HG02943 (cell line): ENCODE measurements around the gene HSPA12B.

Source experiments
- ATAC-seq: cut with Tn5 transposase; IDR thresholded peaks from one replicate; pipeline ENCODE4 v1.9.1; 2021; ENCODE audit warnings: mild to moderate bottlenecking, low read depth, moderate library complexity; ENCODE audit not compliant: unreplicated experiment

The HSPA12B gene

GRCh38 chr20:3704087-3704486 lies 28.4 kb upstream of the HSPA12B start:
- no peak for ATAC-seq

- ATAC-seq = no peak
Measured at GRCh38 chr20:3705491-3705969, 27.0 kb upstream of the HSPA12B start.

- ATAC-seq = no peak
Measured at GRCh38 chr20:3705970-3706739, 26.3 kb upstream of the HSPA12B start.

- ATAC-seq = no peak
Measured at GRCh38 chr20:3706774-3707507, 25.5 kb upstream of the HSPA12B start.

- no peak for ATAC-seq
Measured at GRCh38 chr20:3707508-3707899, 25.0 kb upstream of the HSPA12B start.

GRCh38 chr20:3710011-3710466 lies 22.4 kb upstream of the HSPA12B start:
- no peak for ATAC-seq

GRCh38 chr20:3710703-3711483 lies 21.6 kb upstream of the HSPA12B start:
- no peak for ATAC-seq

- no peak for ATAC-seq
Measured at GRCh38 chr20:3711484-3711941, 21.0 kb upstream of the HSPA12B start.

GRCh38 chr20:3712279-3712873 lies 20.1 kb upstream of the HSPA12B start, which contains the start of gene SIGLEC1:
TSS of gene SIGLEC1 (minus strand) at chr20:3712600. CDS start at chr20:3707128, 5,472 bp downstream.
- ATAC-seq = no peak

GRCh38 chr20:3714092-3714491 lies 18.4 kb upstream of the HSPA12B start:
- ATAC-seq = no peak

GRCh38 chr20:3716195-3716834 lies 16.2 kb upstream of the HSPA12B start:
- ATAC-seq = no peak

GRCh38 chr20:3719046-3719445 lies 13.4 kb upstream of the HSPA12B start:
- ATAC-seq = no peak

- no peak for ATAC-seq
Measured at GRCh38 chr20:3720068-3720467, 12.4 kb upstream of the HSPA12B start.

GRCh38 chr20:3720626-3721025 lies 11.9 kb upstream of the HSPA12B start:
- ATAC-seq = no peak

- no peak for ATAC-seq
Measured at GRCh38 chr20:3721912-3722311, 10.6 kb upstream of the HSPA12B start.

- ATAC-seq = no peak
Measured at GRCh38 chr20:3723284-3723683, 9.2 kb upstream of the HSPA12B start.

- no peak for ATAC-seq
Measured at GRCh38 chr20:3724356-3724755, 8.1 kb upstream of the HSPA12B start.

- no peak for ATAC-seq
Measured at GRCh38 chr20:3727401-3728021, 5.0 kb upstream of the HSPA12B start.

- ATAC-seq = no peak
Measured at GRCh38 chr20:3728354-3728753, 4.1 kb upstream of the HSPA12B start.
